ENCODE results near the gene C1orf232.
A peak's percentile ranks its signal among the peaks of the same experiment; 100 is the strongest.

C1orf232 gene

DNA sequence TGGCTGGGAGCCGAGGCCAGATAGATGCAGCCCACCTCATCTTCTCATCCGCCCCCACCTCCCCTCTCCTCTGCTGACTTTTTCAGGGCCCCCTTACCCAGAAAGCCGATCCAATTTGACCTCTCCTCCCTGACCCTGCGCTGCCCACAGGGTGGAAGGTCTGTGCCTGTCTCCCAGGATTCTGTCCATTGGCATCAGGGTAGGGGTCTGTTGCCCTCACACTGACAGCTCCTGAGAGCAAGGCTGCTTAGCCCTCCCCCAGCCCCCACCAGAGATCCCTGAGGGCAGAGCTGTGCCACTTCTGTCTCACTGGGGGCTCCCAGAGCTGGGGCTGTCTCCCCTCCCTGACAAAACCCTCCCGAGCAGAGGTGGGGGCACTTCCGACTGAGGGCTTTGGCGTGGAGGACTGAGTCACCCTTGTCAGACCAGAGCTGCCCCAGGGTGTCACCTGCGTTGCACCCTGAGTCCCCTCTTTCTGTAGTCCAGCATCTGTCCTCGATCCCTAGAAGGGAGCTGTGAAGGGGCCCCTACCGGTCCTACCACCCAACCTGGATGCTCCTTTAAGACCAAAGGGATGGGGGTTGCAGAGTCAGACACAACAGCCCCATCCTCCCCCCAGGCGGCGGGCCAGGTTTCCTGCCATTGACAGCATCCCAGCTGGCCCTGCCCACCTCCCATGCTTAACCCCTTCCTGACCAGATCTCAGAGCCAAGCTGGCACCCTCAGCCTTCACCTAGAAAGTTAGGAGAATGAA, 12.3 kb downstream of the C1orf232 start:
- no peak for DNase-seq

DNA sequence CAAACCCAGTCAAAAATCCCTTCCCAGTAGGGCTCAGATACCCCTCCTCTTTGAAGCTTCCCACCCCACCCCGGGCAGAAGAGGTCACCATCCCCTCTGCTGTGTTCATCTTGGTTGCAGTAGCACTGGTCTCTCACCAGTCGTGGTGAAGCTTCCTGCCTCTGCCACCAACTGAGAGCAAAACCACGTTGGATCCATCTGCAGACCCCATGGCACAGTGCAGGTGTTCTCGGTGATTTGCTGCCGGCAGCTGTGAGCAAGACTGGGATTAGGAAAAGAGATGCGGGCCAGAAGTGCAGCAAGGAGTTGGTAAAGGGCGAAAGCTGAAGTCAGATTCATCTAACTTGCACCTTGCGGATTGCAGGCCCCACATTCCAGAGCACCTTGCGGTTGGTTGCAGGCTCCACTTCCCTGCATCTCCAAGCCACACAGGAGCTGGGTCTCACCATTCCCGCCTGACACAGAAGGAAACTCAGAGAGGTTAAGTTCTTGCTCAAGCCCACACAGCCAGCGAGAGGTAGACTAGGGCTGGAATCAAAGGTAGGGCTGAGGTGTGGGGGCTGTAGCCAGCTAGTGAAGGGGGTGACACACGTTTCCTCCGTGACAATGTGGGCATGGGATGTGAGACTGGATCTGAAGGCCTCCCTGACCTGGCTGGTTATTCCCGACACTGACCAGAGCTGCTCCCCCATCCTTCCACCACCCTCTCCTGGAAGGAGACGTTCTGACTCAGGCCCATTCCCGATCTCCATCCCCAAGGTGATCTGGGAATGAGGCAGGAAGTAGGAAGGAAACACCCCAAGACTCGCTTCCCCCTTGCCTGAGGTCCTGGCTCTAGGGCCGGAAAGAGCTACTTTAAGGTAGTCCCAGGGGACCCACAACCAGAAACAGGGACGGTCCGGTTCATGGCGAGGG, 13.1 kb downstream of the C1orf232 start:
- no peak for DNase-seq

DNA sequence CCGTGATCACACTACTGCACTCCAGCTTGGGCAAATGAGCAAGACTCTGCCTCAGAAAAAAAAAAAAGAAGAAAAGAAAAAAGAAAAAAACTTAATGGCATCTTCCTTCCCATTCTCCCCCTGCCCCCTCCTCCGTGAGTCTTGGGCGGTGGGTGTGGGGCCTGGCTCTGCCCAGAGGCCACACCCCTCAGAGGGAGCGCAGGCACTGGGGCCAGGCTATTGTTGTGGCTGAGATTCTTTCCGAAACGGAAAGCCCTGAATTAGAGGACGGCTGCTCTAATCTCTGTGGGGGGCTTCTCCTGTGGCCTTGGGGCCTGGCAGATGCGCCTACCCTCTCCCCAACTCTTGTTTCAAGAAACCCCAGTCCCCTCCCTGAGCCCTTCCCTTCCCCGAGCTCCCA, 14.0 kb downstream of the C1orf232 start:
- no peak for DNase-seq

DNA sequence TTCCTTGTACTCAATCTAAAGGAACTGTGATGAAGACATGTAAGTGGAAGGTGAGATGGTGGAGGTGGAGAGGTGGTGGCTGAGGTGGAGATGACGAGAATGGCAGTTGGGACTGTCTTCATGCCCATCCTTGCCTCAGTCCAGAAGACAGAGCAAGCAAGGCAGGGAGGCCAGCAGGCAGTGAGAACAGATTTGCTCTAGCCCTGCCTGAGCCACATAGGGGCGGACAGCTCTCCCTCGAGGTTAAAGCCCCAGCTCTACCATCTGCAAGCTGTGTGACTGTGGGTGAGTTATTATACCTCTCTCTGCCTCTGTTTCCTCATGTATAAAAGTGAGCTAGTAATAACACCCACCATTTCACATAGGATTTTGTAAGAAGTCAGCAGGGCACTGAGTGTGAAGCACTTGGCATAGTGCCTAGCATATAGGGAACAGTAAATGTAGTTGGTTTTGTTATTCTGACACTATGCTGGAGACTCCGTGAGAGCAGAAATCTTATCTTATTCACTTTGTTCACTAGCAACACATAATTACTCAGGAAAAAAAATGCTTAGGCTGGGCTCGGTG, 14.7 kb downstream of the C1orf232 start:
- DNase-seq, result no peak

DNA sequence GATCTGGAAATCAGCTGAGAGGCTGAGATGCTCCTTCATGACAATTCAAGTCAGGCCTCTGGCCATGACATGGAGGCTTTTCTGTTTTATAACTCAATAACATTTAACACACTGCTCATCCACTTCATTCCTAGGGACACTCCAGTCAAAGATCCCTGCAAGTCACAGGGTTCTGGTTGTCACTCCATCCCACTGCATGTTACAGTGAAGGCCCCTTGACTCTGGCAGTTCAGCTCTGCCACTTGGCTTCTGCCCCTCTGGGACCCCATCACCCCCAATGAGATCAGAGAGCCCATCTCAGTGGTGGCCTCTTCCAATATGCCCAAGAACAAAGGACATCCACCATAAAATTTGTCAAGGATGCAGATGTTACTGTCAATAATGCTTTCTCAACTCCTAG, 19.9 kb downstream of the C1orf232 start:
- no peak for DNase-seq

DNA sequence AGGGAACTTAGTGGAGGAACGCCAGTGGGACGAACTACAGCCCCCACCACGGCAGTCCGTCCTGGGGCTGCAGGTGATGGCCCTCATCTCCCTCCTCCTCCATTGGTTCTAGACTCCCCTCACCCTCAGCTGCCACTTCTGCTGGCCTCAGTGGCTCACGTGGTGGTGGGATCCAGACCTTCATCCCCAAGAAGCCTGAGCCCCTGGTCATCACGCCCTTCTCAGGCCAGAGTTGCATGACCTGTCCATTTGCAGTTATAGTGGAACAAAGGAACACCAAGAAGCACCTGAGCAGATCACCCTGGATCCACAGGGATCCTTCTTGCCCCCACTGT, 22.8 kb downstream of the C1orf232 start:
- DNase-seq, result no peak

DNA sequence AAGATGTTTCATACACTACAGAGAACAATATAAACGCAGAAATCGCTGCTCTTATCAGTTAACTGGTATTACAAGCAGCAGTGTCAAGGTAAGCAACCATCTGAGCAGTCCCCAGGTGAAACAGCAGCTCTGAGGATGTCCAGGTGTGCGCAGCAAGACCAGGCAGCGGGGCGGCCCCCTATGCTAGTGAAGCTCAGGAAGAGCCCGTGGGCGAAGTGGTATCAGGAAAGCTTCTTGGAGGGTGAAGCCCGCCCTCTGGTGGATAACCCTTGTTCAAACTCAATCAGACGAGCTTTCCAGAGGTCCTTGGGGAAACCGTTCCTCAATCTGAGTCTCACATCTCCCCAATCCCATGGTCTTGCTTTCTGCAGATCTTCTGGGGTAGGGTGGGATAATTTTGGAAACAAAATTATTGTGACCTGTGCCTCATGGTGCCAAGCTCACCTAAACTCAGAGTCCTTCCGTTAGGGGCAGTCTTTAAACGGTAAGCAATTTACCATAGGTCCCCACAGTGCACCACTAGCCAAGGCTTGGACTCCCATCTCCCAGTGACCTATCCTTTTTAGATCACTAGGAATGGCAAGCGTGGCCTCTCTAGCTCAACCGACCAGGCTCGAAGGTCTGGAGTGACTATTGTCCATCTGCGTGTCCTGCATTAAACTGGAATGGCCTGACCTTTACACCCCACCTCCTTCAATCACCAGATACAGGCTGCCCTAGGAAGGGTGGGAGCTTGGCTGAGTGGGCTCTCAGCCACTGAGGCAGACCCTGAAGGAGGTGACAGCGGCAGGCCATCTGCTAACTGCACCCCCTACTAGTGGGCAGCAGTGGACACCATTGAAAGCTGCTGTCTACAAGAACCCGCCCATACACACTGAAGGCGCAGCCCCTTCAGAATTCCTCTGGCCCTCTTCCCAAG, 23.5 kb downstream of the C1orf232 start:
- peak; percentile 84 for DNase-seq

DNA sequence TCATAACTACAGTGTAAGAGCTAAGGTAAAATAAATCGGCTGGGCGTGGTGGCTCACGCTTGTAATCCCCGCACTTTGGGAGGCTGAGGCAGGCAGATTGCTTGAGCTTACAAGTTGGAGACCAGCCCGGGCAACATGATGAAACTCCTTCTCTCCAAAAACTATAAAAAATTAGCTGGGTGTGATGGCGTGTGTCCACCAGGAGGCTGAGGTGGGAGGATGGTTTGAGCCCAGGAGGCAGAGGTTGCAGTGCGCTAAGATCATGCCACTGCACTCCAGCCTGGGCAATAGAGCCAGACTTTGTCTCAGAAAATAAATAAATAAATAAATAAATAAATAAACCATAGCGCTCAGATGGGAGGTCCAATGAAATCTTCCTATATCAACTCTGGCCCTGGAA, 26.6 kb downstream of the C1orf232 start:
- DNase-seq, result no peak

DNA sequence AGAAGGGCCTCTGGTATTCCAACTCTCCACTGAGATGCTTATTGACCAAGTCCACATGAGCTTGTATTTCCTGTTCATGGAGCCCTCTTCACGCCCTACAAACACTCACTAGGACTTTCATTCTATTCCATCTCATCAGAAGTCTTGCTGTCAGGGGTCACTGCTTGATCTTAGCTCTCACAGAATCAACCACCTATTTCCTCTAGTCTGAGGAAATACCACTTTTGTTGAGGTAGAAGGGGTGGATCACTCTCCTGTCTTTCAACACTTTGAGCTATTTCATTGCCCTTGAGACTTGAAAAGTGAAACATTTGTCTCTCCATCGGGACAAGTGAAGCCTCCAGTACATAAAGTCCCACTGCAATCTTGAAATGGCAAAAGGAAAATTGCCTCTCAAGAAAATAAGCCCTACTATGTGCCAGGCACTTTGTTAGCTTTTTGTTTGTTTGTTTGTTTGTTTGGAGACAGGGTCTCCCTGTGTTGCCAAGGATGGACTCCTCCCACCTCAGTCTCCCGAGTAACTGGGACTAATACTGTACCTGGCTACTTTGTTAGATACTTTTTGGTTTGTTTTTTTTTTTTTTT, 29.7 kb downstream of the C1orf232 start:
- DNase-seq, result no peak

DNA sequence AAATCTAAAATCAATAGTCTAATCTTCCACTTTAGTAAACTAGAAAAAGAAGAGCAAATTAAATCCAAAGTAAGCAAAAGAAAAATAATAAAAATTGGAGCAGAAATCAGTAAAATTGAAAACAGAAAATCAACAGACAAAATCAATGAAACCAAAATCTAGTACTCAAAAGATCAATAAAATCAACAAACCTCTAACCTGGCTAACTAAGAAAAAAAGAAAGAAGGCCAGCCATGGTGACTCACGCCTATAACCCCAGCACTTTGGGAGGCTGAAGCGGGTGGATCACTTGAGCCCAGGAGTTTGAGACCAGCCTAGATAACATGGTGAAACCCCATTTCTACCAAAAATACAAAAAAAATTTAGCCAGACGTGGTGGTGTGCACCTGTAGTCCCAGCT, 34.3 kb downstream of the C1orf232 start:
- no peak for DNase-seq

DNA sequence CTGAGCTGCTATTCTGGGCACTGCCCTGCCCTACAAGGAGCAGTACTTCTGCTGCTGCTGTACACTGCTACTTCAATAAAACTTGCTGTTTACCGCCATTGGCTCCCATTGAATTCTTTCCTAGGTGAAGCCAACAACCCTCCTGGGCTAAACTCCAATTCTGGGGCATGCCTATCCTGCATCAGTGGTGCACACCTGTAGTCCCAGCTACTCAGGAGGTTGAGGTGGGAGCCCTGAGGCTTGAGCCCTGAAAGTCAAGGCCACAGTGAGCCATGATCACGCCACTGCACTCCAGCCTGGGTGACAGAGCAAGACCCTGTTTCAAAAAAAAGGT, 36.0 kb downstream of the C1orf232 start:
- no peak for DNase-seq

DNA sequence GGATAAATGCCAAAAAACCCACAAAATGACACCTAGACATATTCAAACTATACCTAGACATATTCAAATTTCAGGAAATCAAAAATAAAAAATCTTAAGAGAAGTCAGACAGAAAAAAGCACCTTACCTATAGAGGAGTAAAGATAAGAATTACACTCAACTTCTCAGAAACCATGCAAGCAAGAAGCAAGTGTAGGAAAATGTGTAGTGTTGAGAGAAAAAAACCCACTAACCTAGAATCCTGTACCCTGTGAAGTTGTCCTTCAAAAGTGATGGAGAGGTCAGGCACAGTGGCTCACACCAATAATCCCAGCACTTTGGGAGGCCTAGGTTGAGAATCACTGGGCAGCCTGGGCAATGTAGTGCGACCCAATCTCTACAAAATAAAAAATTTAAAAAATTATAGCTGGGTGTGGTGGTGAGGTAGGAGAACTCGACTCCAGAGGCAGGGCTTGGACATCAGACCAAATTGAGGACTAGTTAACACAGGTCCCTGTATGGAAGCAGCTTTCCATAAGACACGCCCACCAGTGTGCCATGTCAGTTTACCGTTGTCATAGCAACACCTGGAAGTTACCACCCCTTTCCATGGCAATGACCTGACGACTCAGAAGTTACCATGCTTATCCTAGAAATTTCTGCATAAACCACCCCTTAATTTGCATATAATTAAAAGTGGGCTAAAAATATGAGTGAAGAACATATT, 36.5 kb downstream of the C1orf232 start:
- DNase-seq, result no peak

DNA sequence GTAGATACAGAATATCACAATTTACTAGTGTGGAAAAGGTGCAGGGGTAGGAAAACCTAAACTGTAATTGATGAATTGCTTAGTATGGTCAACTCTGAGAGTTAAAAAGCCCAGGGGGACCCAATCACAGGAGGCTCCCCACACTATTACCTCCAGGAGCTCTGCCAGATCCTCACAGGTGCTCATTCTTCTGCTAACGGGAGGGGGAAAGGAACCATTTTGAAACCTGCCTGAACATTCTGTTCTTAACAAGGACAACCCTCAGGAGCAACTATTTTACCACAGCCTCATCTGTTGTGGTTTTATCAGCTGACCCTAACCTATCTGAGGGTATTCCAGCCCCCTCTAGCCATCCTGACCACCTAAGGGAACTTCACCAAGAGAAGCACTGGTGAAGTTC, 38.1 kb downstream of the C1orf232 start:
- DNase-seq, result no peak

DNA sequence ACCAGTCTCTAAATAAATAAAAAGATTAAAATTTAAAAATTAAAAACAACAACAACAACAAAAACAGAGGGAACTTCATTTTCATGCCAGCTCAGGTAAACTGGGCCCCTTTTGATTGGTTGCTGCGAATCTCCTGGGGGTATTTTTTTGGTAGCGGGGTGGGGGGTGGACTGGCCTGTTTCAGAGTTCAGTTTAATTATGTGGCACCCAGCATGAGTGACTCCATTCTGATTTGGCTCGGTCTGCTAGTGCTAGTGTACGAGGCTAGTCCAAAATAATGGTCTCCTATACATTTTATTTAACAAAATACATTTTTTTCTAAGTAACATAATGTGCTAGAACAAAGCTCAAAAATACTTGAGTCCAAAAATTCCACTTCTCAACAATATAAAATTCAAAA, 39.0 kb downstream of the C1orf232 start:
- no peak for DNase-seq

DNA sequence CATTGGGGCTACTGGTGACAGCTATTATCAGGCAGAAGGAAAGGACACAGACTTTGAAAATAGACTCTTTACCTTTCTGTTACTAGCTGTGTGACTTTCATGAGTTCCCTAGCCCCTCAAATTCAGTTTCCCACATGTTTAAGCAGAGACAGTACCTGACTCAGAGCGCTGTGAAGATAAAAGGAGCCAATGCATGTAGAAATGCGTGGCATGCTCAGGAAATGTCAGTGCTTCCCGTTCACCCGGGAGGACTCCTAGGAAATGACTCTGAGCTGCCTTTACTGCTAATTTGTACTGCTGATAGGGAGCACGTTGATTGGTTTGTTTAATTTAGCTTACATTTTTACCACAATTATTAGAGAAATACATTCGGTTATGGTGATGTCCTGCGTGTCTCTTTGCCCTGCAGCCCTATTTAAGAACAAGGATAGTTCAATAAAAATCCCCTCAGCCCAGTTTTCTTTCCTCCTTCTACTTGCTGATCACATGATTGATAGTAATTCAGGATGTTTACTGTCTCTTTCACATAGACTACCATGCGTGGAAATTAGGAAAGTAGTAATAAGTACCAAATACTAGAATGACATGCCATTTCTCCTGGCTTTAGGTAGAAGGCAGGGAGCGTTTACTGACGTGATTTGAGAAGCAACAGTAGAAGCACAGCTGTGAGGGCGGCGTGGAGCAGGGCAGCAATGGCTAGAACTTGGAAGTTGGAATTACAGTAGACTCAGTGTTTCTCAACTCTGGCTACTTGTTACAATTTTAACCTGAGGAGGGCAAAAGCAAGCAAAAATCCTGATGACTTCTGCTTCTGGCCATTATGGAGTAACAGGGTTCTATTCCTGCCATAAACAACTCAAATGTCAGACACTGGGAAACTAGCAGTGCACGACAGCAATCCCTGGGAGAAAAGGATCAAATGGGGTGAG, 41.3 kb downstream of the C1orf232 start:
- DNase-seq, result no peak

DNA sequence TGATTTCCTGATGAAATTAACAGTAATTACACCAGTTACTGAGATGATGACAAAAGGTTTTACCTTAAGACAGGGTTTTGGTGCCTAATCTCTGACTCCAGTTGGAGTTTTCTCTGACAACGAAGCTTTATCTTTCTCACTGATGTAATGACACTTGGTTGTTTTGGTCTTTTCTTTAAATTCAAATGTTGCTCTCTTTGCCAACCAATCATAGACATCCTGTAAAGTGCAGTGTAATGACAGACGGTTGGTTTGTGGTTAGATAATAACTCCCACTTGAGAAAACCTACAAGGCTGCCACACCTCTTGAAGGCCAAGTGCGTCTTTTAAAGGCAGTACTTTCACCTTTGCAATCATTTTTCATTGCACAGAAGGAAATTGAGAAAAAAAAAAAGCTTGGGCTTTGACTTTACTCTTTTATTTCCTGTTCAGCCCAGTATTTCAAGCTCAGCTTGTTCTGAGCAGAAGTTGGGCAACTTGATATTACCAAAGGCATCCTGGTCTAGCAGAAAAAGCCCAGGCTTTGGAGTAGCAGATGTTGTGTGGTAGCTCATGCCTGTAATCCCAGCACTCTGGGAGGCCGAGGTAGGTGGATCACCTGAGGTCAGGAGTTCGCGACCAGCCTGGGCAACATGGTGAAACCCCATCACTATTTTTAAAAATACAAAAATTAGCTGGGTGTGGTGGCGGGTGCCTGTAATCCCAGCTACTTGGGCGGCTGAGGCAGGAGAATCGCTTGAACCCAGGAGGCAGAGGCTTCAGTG, 42.3 kb downstream of the C1orf232 start:
- DNase-seq, result no peak

DNA sequence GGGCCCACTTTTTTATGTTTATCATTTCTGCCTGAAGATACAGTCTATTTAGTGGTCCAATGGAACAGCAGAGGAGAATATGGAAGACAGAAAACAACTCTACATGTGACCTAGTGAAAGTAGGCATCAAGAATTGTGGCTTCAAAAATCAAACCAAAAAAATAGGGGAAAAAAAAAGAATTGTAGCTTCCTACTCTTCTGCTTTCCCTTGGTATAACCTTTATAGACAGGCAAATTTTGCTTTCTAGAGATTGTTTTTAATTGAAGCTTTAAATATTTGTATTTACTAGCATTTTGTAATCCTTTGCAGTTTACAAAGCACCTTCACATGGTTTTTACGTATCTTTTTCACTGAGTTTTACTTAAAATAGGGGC, 42.8 kb downstream of the C1orf232 start:
- no peak for DNase-seq

DNA sequence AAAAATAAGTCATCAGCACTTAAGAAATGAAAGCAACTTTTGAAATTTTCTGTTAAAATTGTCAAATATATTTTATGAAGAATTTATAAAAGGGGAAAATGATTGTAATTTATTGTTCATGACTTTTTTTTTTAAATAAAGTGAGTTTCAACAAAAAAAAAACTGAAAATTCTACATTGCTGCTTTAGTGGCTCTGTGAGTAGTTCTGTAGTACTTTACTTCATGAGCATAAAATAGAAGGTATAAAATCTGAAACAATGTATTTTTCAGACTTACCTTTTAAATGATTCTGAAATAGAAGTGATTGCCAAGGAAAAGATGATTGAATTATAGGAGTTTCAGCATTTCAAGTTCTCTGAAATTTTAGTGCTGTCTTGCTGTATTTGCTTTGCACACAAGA, 43.4 kb downstream of the C1orf232 start:
- no peak for DNase-seq

DNA sequence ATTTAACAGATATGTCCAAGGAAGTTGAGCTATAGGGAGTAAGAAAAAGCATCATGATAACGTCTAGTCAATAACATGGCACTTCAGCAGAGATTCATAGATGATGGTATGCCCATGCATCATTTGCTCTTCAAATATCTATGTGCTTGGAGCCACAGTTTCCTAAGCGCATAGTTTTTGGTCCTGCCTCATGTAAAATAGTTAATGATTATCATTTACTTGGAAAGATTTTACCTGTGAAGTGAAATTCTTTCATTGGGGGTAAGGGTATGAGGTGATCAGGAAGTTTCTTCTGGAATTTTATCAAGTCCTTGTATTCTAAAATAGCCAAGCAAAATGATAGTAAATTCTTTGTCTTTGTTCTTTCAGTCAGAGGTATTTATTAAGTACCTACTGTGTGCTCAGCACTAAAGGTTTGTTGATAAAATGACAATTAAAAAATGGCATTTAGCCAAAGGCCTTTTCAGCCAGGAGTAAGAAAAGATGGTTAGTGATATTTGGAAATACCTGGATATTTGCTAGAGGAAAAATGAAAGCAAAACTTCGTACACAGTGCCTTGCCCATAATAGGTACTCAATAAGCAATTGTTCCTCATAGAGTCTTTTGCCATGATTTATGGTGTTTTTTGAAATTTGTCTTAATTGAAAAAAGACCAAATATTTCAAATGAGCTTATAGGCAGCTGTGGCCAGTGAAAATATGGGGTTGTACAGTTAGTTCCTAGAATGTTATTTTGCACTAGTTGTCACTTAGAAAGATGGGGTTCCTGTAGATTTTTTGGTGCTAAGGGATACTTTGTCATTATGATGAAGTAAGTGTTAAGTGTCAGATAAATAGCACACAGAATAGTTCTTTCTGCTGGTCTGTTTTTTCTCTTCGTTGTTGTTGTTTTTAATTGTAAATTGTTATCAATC, 44.1 kb downstream of the C1orf232 start:
- DNase-seq, result no peak

Data from midbrain (tissue), 1 donor.